Activated CD8-positive, alpha-beta memory T cell treated with anti-CD3 and anti-CD28 coated beads for 36 hours (primary cell): Measurements from ENCODE around the gene SLC5A9. TPM values are rescaled to one million over a fixed set of nuclear protein-coding genes. Genes with fewer than 3 reads are reported as not detected.
"Not testable (repeated sequence)": the region's sequence is repeated elsewhere in the genome, so short reads cannot be mapped to it uniquely, and the experiment has no call there.

Source experiments
- CTCF ChIA-PET: fragments of 350-600 bp; sonication (Branson Sonifier 250); formaldehyde crosslinking; loops from one replicate; lab custom pipeline; 2021; ENCODE audit warnings: antibody characterized with exemption; lab: Charles Lee
- POLR2A ChIA-PET: fragments of 350-600 bp; sonication (Branson Sonifier 250); formaldehyde crosslinking; loops from one replicate; lab custom pipeline; 2021; ENCODE audit warnings: antibody characterized with exemption; lab: Charles Lee
- total RNA-seq, 2 experiments: library from RNA; stranded (reverse); gene quantifications; one replicate each; pipeline ENCODE4 v1.2.3, GENCODE V29; 2021

Gene SLC5A9
- total RNA-seq, 2 experiments from 2014 or later, result not detected

DNA sequence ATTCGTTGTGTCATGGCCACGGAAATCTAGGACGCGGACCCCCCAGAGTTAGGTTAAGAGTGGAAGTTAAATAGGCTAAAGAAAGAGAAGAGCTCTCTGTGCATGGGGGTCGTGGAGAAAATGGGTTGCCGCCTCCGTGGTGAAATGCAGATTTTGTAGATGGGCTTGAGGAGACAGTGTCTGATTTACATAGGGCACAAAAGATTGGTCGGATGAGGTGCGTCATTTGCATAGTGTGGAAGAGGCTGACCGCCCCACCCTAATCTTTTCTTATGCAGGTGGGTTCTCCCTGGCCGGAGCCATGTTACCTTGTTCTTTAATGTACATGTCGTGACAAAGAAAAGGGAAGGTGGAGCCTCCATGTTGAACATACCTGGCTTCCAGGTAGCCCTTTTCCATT, 14.3 kb upstream of the SLC5A9 start:
- ChIA-PET CTCF (no interaction called here), POLR2A (no interaction called here)

DNA sequence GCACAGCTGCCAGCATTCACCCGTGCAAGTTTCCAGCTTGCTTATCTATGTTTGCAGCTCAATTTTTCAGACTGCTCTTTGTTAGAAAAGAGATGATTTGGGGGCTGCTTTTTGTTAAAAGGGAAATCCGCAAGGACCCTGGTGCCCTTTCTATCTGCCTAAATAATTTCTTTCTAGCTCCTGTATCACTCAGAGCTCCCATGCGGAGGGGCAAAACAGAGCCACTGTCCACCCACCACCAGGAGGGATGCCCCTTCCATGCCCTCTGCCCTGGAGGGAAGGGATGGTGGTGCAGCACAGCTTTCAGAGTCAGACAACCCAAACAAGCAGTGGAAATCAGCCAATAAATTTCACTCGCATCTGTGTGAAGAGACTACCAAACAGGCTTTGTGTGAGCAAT, 13.9 kb upstream of the SLC5A9 start:
- CTCF ChIA-PET, result no interaction called here

DNA sequence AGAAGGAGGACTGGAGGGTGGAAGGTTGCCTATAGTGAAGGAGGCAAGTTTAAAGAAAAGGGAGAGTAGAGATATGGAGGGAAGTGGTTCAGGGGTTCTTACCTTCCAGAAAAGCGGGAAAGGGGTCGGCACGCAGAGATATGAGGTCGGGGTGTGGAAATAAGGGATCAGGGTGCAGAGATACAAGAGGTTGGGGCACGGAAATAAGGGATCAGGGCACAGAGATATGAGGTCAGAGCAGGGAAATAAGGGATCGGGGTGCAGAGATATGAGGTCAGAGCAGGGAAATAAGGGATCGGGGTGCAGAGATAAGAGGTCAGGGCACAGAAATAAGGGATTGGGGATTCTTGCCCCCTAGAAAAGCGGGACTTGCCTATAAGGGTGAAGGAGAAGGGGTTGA, 9.1 kb upstream of the SLC5A9 start:
- POLR2A ChIA-PET, CTCF ChIA-PET: not testable (repeated sequence)

More for the DNA sequence above, 13.9 kb upstream of the SLC5A9 start:
- POLR2A ChIA-PET, result no interaction called here

DNA sequence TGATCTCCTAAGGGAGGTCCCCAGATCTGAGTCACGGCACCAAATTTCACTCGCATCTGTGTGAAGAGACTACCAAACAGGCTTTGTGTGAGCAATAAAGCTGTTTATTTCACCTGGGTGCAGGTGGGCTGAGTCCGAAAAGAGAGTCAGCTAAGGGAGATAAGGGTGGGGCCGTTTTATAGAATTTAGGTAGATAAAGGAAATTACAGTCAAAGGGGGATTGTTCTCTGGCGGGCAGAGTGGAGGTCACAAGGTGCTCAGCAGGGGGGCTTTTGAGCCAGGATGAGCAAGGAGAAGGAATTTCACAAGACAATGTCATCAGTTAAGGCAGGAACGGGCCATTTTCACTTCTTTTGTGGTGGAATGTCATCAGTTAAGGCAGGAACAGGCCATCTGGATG, 8.2 kb upstream of the SLC5A9 start:
- POLR2A ChIA-PET, CTCF ChIA-PET: not testable (repeated sequence)

DNA sequence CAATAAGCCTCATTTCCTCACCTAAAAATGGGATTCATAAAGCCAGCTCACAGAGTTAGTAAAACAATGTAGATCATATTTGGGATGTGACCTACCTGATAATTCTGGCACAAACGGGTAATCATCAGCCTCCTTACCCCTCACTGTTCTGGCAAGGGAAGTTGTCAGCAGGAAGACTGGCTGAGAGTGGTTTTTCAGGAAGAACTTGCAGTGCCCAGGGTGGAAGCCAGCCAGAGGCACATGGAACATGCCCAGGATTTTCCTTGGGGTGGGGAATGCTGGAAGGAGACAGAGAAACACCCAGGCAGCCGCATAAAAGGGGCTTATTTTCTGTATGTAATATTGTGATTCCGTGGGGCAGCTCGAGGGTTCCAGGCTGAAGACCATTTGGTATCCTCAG, 7.7 kb upstream of the SLC5A9 start:
- POLR2A ChIA-PET, result no interaction called here
- CTCF ChIA-PET, result interaction anchor here (1.5 kb wide), 1 partner anchor 106 kb away, joined by 3 read pairs; no protein-coding TSS in a partner anchor

DNA sequence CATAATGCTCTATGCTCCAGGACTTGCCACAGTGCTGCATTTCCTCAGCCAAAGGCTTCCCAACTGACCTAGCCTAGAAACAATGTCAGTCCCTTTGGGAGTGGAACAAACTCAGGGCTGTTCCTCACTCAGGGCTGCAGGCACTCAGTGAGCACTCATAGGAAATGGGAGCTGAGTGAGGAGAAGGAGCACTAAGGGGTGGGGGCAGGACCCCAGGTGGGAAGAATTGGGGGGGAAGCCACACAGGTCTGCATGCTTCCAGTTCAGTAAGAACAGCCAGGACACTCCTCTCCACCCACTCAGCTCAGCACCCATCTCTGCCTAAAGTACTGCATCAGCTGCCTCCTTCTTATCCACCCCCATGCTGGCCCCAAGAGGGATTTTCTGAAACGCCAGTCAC, 7.3 kb upstream of the SLC5A9 start:
- ChIA-PET POLR2A (no interaction called here), CTCF (interaction anchor here (1.5 kb wide), 1 partner anchor 106 kb away, joined by 3 read pairs; no protein-coding TSS in a partner anchor)

DNA sequence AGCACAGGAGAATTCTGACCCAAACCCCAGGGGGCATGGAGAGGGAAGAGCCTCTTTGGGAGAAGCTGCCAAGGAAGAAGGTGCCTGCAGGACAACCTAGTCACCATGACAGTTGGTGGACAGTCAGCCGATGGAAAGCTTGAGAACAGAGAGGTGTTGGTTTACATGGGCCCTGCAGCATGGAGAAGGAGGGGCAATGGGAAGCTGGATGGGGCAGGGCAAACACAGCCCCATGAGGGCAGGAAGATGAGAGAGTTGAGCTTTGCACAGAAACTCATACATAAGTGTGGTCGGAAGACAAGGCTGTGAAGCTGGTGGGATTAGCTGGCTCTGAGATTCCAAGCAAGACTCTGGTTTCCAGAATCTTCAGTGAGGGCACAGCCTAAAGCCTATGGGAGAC, 6.6 kb upstream of the SLC5A9 start:
- CTCF ChIA-PET, result interaction anchor here (1.5 kb wide), 1 partner anchor 107 kb away, joined by 3 read pairs; no protein-coding TSS in a partner anchor
- POLR2A ChIA-PET, result no interaction called here

DNA sequence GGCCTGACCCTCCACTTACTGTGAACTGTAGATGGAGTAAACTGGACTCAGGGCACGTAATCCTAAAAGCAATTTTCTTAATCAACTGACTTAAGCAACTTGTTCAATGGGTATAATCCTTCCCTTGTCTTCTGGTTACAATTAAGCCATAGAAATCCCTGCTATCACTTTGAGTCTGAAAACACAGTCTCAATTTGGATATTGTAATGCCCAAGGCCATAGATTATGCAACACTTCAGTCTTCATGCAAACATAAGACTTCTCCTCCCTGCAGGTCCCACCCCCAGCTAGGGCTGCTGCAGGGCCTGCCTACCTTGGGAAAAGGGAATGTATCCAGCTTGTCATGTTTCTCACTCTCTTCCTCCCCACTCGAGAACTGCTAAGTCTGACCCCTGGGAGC, 6.2 kb upstream of the SLC5A9 start:
- ChIA-PET CTCF (interaction anchor here (1.5 kb wide), 1 partner anchor 107 kb away, joined by 3 read pairs; no protein-coding TSS in a partner anchor), POLR2A (no interaction called here)

DNA sequence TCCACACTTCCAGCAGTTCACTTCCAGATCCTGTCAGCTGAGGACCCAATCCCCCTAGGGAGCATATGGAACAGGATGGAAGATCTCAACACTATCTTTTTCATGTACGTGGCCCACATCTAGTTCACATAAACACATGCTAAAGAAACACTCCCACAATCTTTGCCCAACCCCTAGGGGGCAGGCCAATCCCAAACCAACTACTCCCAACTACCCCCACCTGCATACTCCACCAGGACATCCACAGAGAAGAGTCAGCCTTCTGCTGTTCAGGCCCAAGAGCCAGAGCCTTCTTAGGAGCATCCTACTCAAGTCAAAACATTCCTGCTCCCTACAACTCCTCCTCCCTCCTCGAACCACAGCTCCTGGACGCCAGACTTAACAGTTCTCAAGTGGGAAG, 5.6 kb upstream of the SLC5A9 start:
- CTCF ChIA-PET, result no interaction called here
- POLR2A ChIA-PET, result no interaction called here

DNA sequence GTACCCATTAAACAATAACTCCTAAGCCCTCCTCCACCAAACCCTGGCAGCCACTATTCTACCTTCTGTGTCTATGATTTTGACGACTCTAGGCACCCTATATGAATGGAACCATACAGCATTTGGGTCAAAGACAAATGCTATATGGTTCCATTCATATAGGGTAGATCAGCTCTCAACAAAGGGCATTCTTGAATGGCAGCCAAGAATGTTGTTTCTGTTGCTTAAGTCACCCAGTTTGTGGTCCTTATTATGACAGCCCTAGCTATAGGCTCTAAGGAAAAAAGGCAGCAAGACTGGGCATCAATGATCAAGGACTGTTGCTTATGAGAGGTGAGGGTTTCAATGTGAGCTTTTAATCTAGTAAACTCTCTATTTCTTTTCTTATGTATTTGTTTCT, 4.7 kb upstream of the SLC5A9 start:
- CTCF ChIA-PET, result no interaction called here
- POLR2A ChIA-PET, result no interaction called here

DNA sequence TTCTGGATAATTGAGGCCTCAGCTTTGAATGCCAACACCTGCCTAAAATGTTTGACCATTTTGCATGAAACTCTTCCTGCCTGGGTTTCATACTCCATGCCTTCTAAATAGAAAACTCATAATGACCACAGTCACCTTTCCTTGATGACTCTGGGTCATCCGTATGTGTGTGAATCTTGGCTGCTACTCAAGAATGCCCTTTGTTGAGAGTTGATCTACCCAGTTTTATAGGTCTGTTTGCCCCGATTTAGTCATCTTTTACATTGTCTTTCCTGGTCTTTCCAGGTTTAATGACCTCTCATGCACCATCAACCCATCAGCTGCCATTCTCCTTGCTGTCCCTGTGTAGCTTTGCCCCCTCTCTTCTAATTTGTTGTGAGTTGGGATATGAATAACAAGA, 2.7 kb upstream of the SLC5A9 start:
- ChIA-PET CTCF (no interaction called here), POLR2A (no interaction called here)

DNA sequence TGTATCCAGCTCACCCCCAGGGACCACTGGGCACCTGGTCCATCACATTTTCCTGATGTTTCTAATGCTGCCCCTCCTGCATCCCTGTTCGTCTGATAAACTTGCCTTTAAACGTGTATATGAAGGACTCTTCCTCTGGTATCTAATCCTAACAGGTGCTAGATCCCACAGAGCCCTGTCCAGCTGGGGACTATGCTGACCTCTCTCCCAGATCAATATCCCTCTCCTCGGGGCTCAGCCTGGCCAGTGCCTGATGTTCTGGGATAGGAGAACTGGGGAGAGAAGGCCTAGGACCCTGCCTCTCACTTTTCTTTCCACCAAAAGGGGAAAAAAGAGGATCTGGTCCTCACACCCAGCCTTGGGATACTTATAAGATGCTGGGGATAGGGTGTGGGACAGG, 1.4 kb upstream of the SLC5A9 start:
- ChIA-PET POLR2A (no interaction called here), CTCF (no interaction called here)

DNA sequence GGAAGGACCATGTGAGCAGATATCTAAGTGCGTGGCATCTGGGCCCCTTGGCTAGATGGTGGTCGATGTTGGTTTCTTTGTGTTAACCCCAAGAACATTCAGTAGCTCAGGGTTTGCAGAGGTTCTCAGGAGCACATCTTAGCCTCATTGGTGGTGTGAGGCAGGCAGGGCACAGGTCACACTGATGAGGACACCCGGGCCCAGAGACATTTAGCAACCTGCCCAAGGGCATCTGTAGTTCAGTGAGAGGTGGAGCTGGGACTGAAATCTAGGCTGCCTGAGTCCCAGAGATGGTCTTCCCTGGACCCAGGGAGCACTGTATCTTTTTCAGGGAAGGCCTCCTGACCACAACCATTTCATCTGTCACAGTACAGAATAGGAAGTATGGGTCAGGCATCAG, 859 bp upstream of the SLC5A9 start:
- ChIA-PET CTCF (no interaction called here), POLR2A (no interaction called here)

DNA sequence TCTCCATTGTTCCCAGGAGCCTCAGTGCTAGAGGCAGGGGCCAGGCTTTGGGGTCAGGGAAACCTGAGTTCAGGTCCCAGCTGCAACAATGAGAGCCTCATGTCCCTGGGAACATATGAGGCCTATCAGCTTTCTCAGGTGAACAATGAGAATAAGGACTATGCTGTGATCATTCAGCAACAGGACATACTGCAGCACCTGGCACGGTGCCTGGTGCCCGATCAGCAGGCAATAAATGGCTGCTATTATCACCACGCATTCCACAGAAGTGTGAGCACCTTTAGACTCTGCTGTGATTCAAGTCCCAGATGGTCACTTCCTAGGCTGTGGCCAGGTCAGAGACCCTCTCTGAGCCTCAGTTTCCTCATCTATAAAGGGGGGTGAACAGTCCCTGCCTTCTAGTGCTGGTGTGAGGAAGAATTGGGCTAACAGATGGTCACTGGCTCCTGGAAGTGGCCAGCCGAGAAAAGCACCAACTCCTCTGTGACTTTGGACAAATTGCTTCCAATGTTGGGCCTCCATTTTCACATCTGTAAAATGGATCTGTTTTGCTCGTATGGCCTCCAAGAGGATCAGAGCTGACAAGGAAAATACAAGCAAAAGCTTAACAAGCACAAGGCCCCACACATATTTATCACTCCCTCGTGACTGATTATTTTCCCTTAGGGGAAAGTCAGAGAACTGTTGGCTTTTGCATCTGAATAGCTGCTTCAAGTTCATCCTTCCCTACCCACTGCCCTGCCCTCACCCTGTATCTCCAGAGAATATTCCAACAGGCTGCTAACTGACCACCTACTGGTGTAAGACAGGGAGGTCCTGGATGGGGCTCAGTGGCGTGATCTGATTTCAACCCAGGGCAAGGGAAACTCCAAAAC, 1.1 kb downstream of the SLC5A9 start:
- CTCF ChIA-PET, result no interaction called here
- POLR2A ChIA-PET, result no interaction called here

DNA sequence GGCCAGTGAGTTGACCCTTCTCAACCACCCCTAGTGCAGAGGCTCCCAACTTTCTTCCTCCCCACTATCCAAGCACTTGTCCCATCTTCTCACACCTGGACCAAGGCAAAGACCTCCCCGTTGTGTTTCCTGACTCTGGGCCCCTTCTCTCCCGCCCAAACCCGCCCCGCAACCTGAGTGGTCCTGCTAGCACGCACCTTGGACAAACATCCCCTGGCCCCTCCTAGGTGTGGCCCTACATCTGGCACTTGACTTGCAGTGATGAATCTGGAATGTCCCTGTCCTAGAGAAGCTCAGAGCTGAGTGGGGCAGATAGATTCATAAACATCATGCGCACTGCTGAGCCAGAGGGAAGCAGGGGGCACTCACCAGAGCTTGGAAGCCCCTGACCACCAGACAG, 2.3 kb downstream of the SLC5A9 start:
- ChIA-PET CTCF (no interaction called here), POLR2A (no interaction called here)

DNA sequence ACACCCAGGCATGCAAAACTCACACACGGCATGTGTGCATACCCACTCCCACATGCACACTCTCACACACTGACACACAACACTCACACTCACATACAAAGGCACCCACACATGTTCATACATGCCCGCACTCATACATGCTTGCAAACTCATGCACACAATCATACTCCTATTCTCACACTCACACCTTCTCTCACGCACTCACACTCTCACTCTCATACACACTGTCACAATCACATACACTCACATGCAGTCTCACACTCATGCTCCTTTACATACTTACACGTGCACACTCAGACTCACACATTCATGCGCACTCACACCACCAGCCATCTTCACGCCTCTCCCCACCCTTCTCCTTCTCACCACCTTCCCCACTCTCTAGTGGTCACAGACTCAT, 3.1 kb downstream of the SLC5A9 start:
- POLR2A ChIA-PET, result no interaction called here
- CTCF ChIA-PET, result no interaction called here

DNA sequence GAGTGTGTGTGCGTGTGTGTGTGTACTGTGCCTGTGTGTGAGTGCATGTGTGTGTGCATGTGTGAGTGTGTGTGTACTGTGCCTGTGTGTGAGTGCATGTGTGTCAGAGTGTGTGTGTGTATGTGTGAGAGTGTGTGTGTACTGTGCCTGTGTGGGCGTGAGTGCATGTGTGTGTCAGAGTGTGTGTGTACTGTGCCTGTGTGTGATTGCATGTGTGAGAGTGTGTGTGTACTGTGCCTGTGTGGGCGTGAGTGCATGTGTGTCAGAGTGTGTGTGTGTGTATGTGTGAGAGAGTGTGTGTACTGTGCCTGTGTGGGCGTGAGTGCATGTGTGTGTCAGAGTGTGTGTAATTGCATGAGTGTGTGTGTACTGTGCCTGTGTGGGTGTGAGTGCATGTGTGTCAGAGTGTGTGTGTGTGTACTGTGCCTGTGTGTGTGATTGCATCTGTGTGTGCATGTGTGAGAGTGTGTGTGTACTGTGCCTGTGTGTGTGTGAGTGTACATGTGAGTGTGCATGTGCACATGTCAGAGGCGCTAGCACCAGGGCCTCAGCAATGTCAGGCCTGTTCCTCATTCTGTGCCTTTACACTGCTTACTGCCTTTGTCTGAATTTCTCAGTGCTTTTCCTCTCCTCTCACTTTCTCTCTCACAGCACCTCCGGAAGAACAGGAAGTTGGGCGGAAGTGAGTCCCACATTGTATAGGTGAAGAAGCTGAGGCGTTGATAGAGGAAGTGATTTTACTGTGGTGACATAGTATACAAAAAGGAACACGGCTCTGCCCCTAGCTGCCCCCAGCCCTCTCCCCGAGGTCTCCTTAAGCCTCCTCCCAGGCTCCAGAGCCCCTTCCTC, 4.9 kb downstream of the SLC5A9 start:
- CTCF ChIA-PET, result no interaction called here
- POLR2A ChIA-PET, result no interaction called here

DNA sequence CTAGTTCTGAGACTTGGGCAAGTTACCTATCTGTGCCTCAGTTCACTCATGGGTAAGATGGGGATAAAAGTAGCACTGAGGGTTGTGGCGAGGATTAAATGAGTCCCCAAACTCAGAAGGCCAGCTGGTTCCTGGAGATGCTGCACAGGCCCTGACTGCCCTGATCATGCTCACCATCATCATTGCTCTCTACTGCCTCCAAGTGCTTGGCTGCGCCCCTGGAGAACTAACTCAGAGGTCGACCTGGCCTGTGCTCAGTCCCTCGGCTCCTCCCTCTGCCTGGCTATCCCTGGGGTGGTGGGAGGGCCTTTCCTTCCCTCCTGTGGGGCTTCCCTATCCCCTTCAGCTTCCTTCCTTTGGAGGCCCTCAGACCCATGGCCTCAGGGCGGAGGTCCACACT, 5.6 kb downstream of the SLC5A9 start:
- POLR2A ChIA-PET, result no interaction called here

DNA sequence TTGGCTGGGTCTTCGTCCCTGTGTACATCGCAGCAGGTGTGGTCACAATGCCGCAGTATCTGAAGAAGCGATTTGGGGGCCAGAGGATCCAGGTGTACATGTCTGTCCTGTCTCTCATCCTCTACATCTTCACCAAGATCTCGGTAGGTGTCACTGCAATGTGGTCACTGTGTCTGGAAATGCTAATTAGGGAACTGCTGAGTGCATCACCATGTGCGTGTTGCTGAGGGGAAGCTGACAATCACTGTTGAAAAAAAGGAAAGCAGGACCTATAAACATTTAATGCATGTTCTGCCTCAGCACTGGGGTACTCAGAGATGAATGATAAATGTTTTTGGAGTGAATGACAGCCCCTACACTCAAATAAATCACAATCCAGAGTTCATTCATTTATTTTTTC, 6.8 kb downstream of the SLC5A9 start:
- ChIA-PET POLR2A (no interaction called here), CTCF (no interaction called here)

More for the DNA sequence above, 5.6 kb downstream of the SLC5A9 start:
- CTCF ChIA-PET, result no interaction called here

DNA sequence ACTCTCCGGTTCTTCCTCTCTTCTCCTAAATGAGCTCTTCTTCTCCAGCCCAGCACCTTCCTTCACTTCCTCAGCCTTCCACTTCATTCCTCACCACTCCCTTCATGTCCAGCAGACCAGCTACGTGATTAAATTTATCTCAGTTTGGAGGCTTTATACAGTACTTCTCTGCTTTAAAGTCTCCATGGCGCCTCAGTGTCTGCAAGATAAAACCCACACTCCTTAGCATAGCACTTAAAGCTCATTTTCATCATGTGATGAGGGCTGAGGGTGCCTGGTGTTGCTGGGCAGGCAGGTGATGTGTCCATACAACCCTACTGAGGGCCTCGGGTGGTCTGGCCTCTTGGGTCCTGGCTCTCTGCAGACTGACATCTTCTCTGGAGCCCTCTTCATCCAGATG, 7.7 kb downstream of the SLC5A9 start:
- ChIA-PET POLR2A (no interaction called here), CTCF (no interaction called here)

DNA sequence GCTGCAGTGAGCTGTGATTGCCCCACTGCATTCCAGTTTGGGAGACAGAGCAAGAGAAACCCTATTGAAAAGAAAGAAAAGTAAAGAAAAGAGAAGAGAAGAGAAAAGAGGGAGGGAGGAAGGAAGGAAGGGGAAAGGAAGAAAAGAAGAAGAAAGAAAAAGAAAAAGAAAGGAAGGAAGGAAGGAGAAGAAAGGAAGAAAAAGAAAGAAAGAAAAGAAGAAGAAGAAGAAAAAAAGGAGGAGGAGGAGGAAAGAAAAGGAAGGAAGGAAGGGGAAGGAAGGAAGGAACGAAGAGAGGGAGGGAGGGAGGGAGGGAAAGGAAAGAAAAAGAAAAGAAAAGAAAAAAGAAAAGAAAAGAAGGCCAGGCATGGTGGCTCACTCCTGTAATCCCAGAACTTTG, 10.2 kb downstream of the SLC5A9 start:
- ChIA-PET CTCF (no interaction called here), POLR2A (no interaction called here)
